Psoas muscle (tissue), 8 donors: ENCODE data around the gene CENPQ. TPM values are rescaled to one million over a fixed set of nuclear protein-coding genes. Genes with fewer than 3 reads are reported as not detected.

ENCODE experiments used
- ATAC-seq, 4 donors: fragments of 200-7000 bp; cut with Tn5 transposase; one replicate each; pipeline ENCODE4 v1.9.1; 2020; ENCODE audit warnings: moderate library complexity in 3 of 4, mild to moderate bottlenecking in 2 of 4
- DNase-seq, 2 donors: peaks; one replicate each; pipeline ENCODE4 v3.0.0-alpha.2; 2020
- H3K27ac ChIP-seq: fragments of 200-600 bp; one replicate; pipeline ENCODE4 v1.8.0; 2022
- H3K27me3 ChIP-seq, 3 donors: fragments of 200-600 bp in 1 of 3; one replicate each; pipeline versions ENCODE4 v1.6.1 to v1.8.0; 2013 to 2022; ENCODE audit warnings: low read length in 2 of 3, mild to moderate bottlenecking in 2 of 3, moderate library complexity in 1 of 3; ENCODE audit not compliant: insufficient read depth in 3 of 3
- H3K36me3 ChIP-seq, 2 donors: fragments of 200-600 bp in 1 of 2; one replicate each; pipeline versions ENCODE4 v1.6.1 to v1.8.0; 2013 to 2022; ENCODE audit warnings: low read depth in 1 of 2, mild to moderate bottlenecking in 1 of 2, moderate library complexity in 1 of 2; ENCODE audit not compliant: insufficient read depth in 1 of 2
- H3K4me1 ChIP-seq: fragments of 200-600 bp; one replicate; pipeline ENCODE4 v1.8.0; 2022
- H3K4me3 ChIP-seq: fragments of 200-600 bp; one replicate; pipeline ENCODE4 v1.8.0; 2022; ENCODE audit warnings: mild to moderate bottlenecking
- H3K9me3 ChIP-seq: fragments of 200-600 bp; one replicate; pipeline ENCODE4 v1.8.0; 2022
- WGBS, 3 donors: extraction: QIAGEN DNeasy Blood & Tissue Kit; methylation state at CpG; one replicate each; pipeline versions ENCODE4 v1.1.6 to v1.1.7; 2013; 5-methylcytosine and 5-hydroxymethylcytosine counted together
- intact Hi-C, 2 donors: fragments of 100-400 bp; cut with DNase I; formaldehyde crosslinking; loops; one replicate each; pipeline versions ENCODE4 v1.11.0 to v1.14.2; 2022
- polyA plus RNA-seq, 3 donors: library from polyadenylated mRNA; stranded (reverse); fragments of 200-250 nt; gene quantifications; one replicate each; pipeline ENCODE4 v1.2.3, GENCODE V29; 2013
- total RNA-seq, 4 donors: library from RNA; stranded (reverse); fragmentation: NEBNext Ultra II Directional in 2 of 4; extraction: Animal tissue kit (Norgen Biotek cat#: 25700) in 2 of 4; gene quantifications; one replicate each; pipeline versions ENCODE4 v1.2.1 to v1.2.4, GENCODE V29; 2021 to 2023
- TF ChIP-seq, protein P1 (sequence below): fragments of 200-600 bp; IDR thresholded peaks from one replicate; pipeline ENCODE4 v1.8.0; 2022; ENCODE audit warnings: antibody characterized with exemption
- donor health status: healthy with polysubstance abuse.
- donor health status: DM: no; HTN: no; CAD: no; lungs with moderate emphysema.
- donor health status: Bipolar disorder and iron deficiency.
- donor health status: healthy.
- donor health status: DM: yes; HTN: yes; CAD: no.
- donor health status: DM: no; HTN: no; CAD: no.
- donor health status: DM: no; HTN: no; CAD: no.
- donor health status: DM: yes; HTN: yes; CAD: no.

Gene CENPQ
- total and polyA plus RNA-seq, 7 donors, result 1.9 to 5.5 (median 3.5) TPM

DNA sequence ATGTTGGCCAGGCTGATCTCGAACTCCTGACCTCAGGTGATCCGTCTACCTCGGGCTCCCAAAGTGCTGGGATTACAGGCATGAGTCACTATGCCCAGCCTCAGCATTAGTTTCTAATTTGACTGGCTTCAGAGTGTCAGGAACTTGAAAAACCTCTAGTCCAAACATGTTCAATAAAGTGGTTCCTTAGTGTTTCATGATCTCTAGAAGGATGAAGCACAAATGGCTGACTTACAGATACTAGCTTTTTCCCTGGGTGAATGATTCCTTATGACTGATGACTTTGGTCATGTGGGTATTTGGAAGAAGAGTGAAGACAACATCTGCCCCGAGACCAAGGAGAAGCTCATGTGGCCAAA is 53.0 kb downstream of the CENPQ start:
- TF ChIP-seq, protein P1, sequence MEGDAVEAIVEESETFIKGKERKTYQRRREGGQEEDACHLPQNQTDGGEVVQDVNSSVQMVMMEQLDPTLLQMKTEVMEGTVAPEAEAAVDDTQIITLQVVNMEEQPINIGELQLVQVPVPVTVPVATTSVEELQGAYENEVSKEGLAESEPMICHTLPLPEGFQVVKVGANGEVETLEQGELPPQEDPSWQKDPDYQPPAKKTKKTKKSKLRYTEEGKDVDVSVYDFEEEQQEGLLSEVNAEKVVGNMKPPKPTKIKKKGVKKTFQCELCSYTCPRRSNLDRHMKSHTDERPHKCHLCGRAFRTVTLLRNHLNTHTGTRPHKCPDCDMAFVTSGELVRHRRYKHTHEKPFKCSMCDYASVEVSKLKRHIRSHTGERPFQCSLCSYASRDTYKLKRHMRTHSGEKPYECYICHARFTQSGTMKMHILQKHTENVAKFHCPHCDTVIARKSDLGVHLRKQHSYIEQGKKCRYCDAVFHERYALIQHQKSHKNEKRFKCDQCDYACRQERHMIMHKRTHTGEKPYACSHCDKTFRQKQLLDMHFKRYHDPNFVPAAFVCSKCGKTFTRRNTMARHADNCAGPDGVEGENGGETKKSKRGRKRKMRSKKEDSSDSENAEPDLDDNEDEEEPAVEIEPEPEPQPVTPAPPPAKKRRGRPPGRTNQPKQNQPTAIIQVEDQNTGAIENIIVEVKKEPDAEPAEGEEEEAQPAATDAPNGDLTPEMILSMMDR, result no peak
- H3K27me3 ChIP-seq, result peaks cover 0 to 2% (median 0%) of the 10 kb centered on the region in 3 donors
- 77 to 82% (median 79%) methylated on average over 4 of the region's 4 CpGs for WGBS, 3 donors
- H3K27ac ChIP-seq, result no peak overlapping the region
- ATAC-seq, result no peak
- DNase-seq, result no peak
- no peaks in the 10 kb centered on the region for H3K36me3 ChIP-seq
- no peaks in the 10 kb centered on the region for H3K4me1 ChIP-seq
- intact Hi-C loops, result no loop called here
- no peak overlapping the region for H3K4me3 ChIP-seq
- H3K9me3 ChIP-seq, result no peaks in the 10 kb centered on the region

DNA sequence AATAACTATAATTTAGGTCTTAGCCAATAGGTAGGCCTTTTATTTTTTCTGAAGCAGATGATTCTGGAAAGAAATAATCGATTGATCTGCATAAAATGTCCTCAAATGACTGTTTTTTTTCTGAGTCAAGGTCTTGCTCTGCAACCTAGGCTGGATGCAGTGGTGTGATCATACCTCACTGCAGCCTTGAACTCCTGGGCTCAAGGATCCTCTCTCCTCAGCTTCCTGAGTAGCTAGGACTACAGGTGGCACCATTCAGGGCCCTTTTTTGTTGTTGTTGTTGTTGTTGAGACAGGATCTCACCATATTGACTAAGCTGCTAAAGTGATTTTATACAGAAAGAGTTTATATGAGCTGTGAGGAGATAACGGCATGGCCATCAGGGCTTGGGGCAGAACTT is 54.7 kb downstream of the CENPQ start:
- Histone ChIP-seq H3K9me3 (no peaks in the 10 kb centered on the region), H3K36me3 (no peaks in the 10 kb centered on the region), H3K4me1 (no peaks in the 10 kb centered on the region), H3K27ac (no peak overlapping the region), H3K4me3 (no peak overlapping the region), H3K27me3 (no peaks in the 10 kb centered on the region)
- no peak for DNase-seq
- TF ChIP-seq, protein P1, result no peak
- no peak for ATAC-seq
- intact Hi-C loops, result no loop called here
- 78 to 94% (median 91%) methylated on average over 2 of the region's 2 CpGs for WGBS, 3 donors

GRCh38 chr6:49519660-49520059 is 56.5 kb downstream of the CENPQ start:
- H3K36me3 ChIP-seq, result no peaks in the 10 kb centered on the region
- ATAC-seq (no peak), DNase-seq (no peak)
- no peaks in the 10 kb centered on the region for H3K4me1 ChIP-seq
- intact Hi-C loops, result no loop called here
- no peak overlapping the region for H3K4me3 ChIP-seq
- WGBS, 3 donors, result 72 to 91% (median 77%) methylated on average over 1 of the region's 1 CpG
- no peaks in the 10 kb centered on the region for H3K27me3 ChIP-seq
- TF ChIP-seq, protein P1, result no peak
- H3K27ac ChIP-seq, result no peak overlapping the region
- H3K9me3 ChIP-seq, result no peaks in the 10 kb centered on the region

- Histone ChIP-seq H3K27me3 (no peaks in the 10 kb centered on the region), H3K27ac (no peak overlapping the region), H3K4me1 (no peaks in the 10 kb centered on the region), H3K4me3 (no peak overlapping the region), H3K36me3 (no peaks in the 10 kb centered on the region), H3K9me3 (no peaks in the 10 kb centered on the region)
- 76 to 81% (median 77%) methylated on average over 7 of the region's 7 CpGs for WGBS, 3 donors
- TF ChIP-seq, protein P1, result no peak
- intact Hi-C loops, result no loop called here
- ATAC-seq, result no peak
- no peak for DNase-seq
Measured at GRCh38 chr6:49522710-49523593, 59.8 kb downstream of the CENPQ start.
